ENCODE results near the gene PARP3. TPM values are rescaled to one million over a fixed set of nuclear protein-coding genes. Genes with fewer than 3 reads are reported as not detected.

Gene PARP3
- total RNA-seq, 1 experiment from 2014 or later: 17.5 TPM

- POLR2A ChIA-PET: no interaction called here
- RAD21 ChIA-PET (ENCODE audit: low non-redundant PET in 1 of 2, low total read pairs in 2 of 2, uncharacterized antibody in 2 of 2, unreplicated experiment in 2 of 2): no interaction called here
- Histone ChIP-seq H2AFZ (ENCODE audit: low read depth, low read length, poor library complexity, severe bottlenecking) (no peak overlapping the region), H3K27ac (ENCODE audit: low read depth, low read length) (no peak overlapping the region), H3K36me3 (ENCODE audit: control insufficient read depth in 1 of 2, insufficient read depth in 2 of 2, low read length in 2 of 2) (0 out of 4 replicates have a peak, but pooled peaks cover 0 to 3% of the 10 kb centered on the region in 2 experiments), H3K4me2 (ENCODE audit: low read length) (no peak overlapping the region), H3K79me2 (ENCODE audit: insufficient read depth, low read length) (no peaks in the 10 kb centered on the region), H3K4me1 (ENCODE audit: control insufficient read depth in 1 of 2, insufficient read depth in 2 of 2, low read length in 2 of 2) (peaks cover 0 to under 1% of the 10 kb centered on the region in 2 experiments; a peak in 2 of 4 replicates), H3K4me3 (replicated peaks in 1 of 2; ENCODE audit: low read depth in 1 of 2, low read length in 2 of 2) (no peak overlapping the region), H3K27me3 (ENCODE audit: insufficient read depth, low read length) (no peaks in the 10 kb centered on the region), H3K9ac (ENCODE audit: low read length) (no peak overlapping the region), H3K9me2 (ENCODE audit: insufficient read depth) (no peaks in the 10 kb centered on the region), H3K9me3 (ENCODE audit: control insufficient read depth in 1 of 2, insufficient read depth in 1 of 2, low read depth in 1 of 2, low read length in 2 of 2) (no peaks in the 10 kb centered on the region), H4K20me1 (ENCODE audit: insufficient read depth) (no peaks in the 10 kb centered on the region)
- CTCF ChIA-PET: no interaction called here
- intact Hi-C loops (cut with micrococcal nuclease): no loop called here
- TF ChIP-seq CEBPB (IDR thresholded peaks at IDR 0.05; ENCODE audit: low read depth) (no peak), ELF1 (IDR thresholded peaks at IDR 0.05; ENCODE audit: borderline replicate concordance, low read depth) (no peak), POLR2AphosphoS5 (IDR thresholded peaks at IDR 0.05; ENCODE audit: low read depth, low read length) (no peak), POLR2A (IDR thresholded peaks at IDR 0.05; ENCODE audit: borderline replicate concordance, extremely low read depth, insufficient read depth, insufficient read length) (no peak), SP1 (IDR thresholded peaks at IDR 0.05; ENCODE audit: low read depth) (no peak), FOSL1 (IDR thresholded peaks at IDR 0.05; ENCODE audit: low read depth) (no peak), EZH2 (IDR thresholded peaks at IDR 0.05) (no peak), SIN3A (IDR thresholded peaks at IDR 0.05; ENCODE audit: low read depth) (no peak), YY1 (IDR thresholded peaks at IDR 0.05; ENCODE audit: extremely low read depth, insufficient replicate concordance, low read depth, low read length) (no peak), ZBTB33 (IDR thresholded peaks at IDR 0.05; ENCODE audit: extremely low read depth, insufficient replicate concordance, low read length) (no peak)
- no TSS peak for BruUV-seq (replicated peaks)
- no peak for ATAC-seq
- no peak for DNase-seq (ENCODE audit: low read depth, low spot score)
These were observed 18.8 kb downstream of the PARP3 start for GRCh38 chr3:51961011-51961410.
